Measurements from ENCODE around the gene KCNQ2. TPM values are rescaled to one million over a fixed set of nuclear protein-coding genes. Genes with fewer than 3 reads are reported as not detected.

Gene KCNQ2
- total RNA-seq, 1 experiment from 2014 or later: not detected

- TF ChIP-seq EZH2 (IDR thresholded peaks at IDR 0.05; ENCODE audit: low read depth) (no peak), CTCF (conservative IDR thresholded peaks at IDR 0.05) (no peak)
- Histone ChIP-seq H3F3A (ENCODE audit: insufficient read depth, low read depth) (no peaks in the 10 kb centered on the region), H4K20me1 (ENCODE audit: insufficient read depth) (no peaks in the 10 kb centered on the region; the same call in 1 of the 2 replicates), H3K4me3 (no peak overlapping the region), H3K4me1 (replicated peaks; ENCODE audit: insufficient read depth) (no peaks in the 10 kb centered on the region), H2AFZ (no peak overlapping the region), H3K27ac (no peak overlapping the region), H3K36me3 (ENCODE audit: low read depth) (no peaks in the 10 kb centered on the region), H3K9me3 (ENCODE audit: insufficient read depth, low read depth) (no peaks in the 10 kb centered on the region), H3K27me3 (ENCODE audit: insufficient read depth, low read depth) (peaks cover 47% of the 10 kb centered on the region), H3K4me2 (no peak overlapping the region), H3K79me2 (ENCODE audit: low read depth) (no peaks in the 10 kb centered on the region), H3K9me2 (ENCODE audit: insufficient read depth) (no peaks in the 10 kb centered on the region)
- DNase-seq: no peak
- POLR2A ChIA-PET (ENCODE audit: unreplicated experiment): no interaction called here
- BruUV-seq (replicated peaks): no TSS peak
- CTCF ChIA-PET: no interaction called here
- intact Hi-C loops (cut with micrococcal nuclease; ENCODE audit: unreplicated experiment): no loop called here
Measured at GRCh38 chr20:63359164-63359934, 113.1 kb downstream of the KCNQ2 start.

DNA sequence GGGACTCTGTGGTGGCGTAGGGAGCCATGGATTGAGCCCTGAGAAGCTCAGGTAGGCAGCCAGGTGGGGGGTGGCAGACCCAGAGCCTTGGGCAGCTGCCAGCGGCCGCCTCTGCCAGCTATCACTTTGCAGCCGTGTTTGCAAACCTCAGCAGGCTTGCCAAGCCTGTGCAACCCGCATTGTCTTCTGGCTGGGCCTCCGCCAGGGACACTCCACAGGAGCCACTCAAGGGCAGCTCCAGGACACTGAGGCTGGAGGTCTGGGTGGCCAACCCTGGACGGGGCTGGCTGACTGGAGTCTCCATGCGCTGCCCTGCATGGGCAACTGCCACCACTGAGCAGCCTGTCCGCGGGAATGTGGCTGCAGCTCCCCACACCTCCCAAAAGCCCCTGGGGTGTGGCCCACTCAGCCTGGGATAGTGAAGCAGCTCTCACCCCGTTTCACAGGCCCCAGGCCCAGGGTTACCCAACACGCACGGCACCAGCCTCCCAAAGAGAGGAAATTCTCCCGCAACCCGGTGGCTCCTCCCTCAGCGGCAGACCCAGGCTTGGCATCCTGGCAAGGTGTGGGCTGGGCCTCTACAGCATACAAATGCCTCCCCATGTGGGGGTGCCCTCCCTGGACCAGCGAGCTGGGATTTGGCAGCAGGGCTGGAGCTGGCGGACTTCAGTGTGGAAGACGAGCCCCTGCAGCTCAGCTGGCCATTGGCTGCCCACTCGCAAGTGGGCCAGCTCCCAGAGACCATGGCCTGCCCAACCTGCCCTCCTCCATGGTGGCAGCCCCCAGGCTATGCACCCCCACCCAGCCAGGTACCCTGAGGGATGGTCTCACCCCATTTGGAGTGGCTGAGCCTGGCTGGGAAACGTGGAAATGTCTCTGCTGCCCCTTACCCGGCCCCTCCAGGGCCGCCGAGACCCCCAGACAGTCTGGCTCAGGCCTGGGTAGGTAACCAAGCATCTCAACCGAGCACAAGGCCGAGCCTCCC is 114.2 kb downstream of the KCNQ2 start:
- POLR2A ChIA-PET (ENCODE audit: unreplicated experiment): interaction anchor here (0.6 kb wide), 1 partner anchor 887 kb away, joined by 16 read pairs; no protein-coding TSS in a partner anchor
- H4K20me1 ChIP-seq (ENCODE audit: insufficient read depth): no peaks in the 10 kb centered on the region; the same call in 1 of the 2 replicates
- no peak overlapping the region for H3K4me2 ChIP-seq
- H3K36me3 ChIP-seq (ENCODE audit: low read depth): no peaks in the 10 kb centered on the region
- H3F3A ChIP-seq (ENCODE audit: insufficient read depth, low read depth): no peaks in the 10 kb centered on the region
- H3K79me2 ChIP-seq (ENCODE audit: low read depth): no peaks in the 10 kb centered on the region
- TF ChIP-seq CTCF (conservative IDR thresholded peaks at IDR 0.05) (no peak), EZH2 (IDR thresholded peaks at IDR 0.05; ENCODE audit: low read depth) (no peak)
- H3K9me2 ChIP-seq (ENCODE audit: insufficient read depth): no peaks in the 10 kb centered on the region
- H3K27ac ChIP-seq: no peak overlapping the region
- peaks cover 36% of the 10 kb centered on the region for H3K27me3 ChIP-seq (ENCODE audit: insufficient read depth, low read depth)
- no peak overlapping the region for H3K4me3 ChIP-seq
- peak in 1 of 2 experiments; percentile 35 for DNase-seq
- H2AFZ ChIP-seq: no peak overlapping the region
- CTCF ChIA-PET: no interaction called here
- BruUV-seq (replicated peaks): no TSS peak
- H3K4me1 ChIP-seq (replicated peaks; ENCODE audit: insufficient read depth): no peaks in the 10 kb centered on the region
- intact Hi-C loops (cut with micrococcal nuclease; ENCODE audit: unreplicated experiment): no loop called here
- no peaks in the 10 kb centered on the region for H3K9me3 ChIP-seq (ENCODE audit: insufficient read depth, low read depth)
